ENCODE results near the gene RASA1.

DNA sequence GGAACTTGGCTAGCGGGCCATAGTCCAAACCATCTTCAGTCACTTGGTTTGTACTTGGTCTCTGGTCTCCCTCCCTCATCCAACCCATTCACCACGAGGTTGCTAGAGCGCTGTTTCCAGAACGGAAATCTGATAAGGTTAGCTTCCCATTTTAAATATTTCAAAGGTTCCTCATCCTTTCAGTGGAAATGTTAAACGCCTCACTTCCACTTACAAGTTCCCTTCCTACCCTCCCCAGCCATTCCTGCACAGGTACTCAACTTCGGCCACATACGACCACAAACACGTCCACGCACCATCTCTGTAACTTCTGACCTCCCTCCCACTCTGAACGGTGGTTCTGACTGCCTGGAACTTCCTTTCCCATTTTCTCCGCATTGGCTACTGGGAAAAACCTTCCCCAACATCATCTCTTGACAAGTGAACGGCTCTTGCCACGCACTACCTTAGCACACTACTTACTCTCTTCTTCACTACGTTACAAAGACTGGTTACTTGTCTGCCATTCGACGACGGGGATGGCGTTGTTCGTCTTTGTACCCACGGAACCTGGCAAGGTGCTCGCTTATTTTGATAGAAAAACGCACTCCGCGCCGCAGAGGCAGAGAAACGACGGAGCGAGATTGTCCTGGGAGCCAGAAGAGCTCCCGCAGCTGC lies 144.4 kb downstream of the RASA1 start:
- TF ChIP-seq, protein P1, sequence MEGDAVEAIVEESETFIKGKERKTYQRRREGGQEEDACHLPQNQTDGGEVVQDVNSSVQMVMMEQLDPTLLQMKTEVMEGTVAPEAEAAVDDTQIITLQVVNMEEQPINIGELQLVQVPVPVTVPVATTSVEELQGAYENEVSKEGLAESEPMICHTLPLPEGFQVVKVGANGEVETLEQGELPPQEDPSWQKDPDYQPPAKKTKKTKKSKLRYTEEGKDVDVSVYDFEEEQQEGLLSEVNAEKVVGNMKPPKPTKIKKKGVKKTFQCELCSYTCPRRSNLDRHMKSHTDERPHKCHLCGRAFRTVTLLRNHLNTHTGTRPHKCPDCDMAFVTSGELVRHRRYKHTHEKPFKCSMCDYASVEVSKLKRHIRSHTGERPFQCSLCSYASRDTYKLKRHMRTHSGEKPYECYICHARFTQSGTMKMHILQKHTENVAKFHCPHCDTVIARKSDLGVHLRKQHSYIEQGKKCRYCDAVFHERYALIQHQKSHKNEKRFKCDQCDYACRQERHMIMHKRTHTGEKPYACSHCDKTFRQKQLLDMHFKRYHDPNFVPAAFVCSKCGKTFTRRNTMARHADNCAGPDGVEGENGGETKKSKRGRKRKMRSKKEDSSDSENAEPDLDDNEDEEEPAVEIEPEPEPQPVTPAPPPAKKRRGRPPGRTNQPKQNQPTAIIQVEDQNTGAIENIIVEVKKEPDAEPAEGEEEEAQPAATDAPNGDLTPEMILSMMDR (conservative IDR thresholded peaks at IDR 0.05; ENCODE audit: low read depth, low read length): no peak
- no peak for TF ChIP-seq EZH2phosphoT487 (IDR thresholded peaks at IDR 0.05; ENCODE audit: borderline replicate concordance, low read length)

All from PC-3 (cell line).